Measurements from ENCODE around the gene CLEC17A. TPM values are rescaled to one million over a fixed set of nuclear protein-coding genes. Genes with fewer than 3 reads are reported as not detected.

The CLEC17A gene
- total and polyA plus RNA-seq, 2 of the 8 experiments (the other 6 are each of a cell fraction or from before 2014, with no cell fraction given): not detected

GRCh38 chr19:14561847-14562351 is 21.0 kb upstream of the CLEC17A start (continued):
- no peak for TF ChIP-seq CHD7 (IDR thresholded peaks at IDR 0.05; ENCODE audit: insufficient replicate concordance, low read length)
